Body of pancreas (tissue), 4 donors: ENCODE data around the gene DEDD2. TPM values are rescaled to one million over a fixed set of nuclear protein-coding genes. Genes with fewer than 3 reads are reported as not detected.

ENCODE experiments used
- ATAC-seq: fragments of 150-250 bp; one replicate; pipeline ENCODE4 v1.9.1; 2016
- DNase-seq, 4 donors: peaks; one replicate each; pipeline ENCODE4 v3.0.0-alpha.2; 2019
- H3K27ac ChIP-seq, 4 donors: fragments of 200-600 bp; sonication (generic); 1 replicate in 3 of 4; 2 replicates in 1 of 4; pipeline versions ENCODE4 v1.5.1 to v1.6.1; 2016 to 2019; ENCODE audit warnings: mild to moderate bottlenecking in 1 of 4, mixed read lengths in 1 of 4, moderate library complexity in 1 of 4
- H3K27me3 ChIP-seq, 2 donors: fragments of 200-600 bp; sonication (generic); one replicate each; pipeline ENCODE4 v1.6.0; 2016; ENCODE audit warnings: mild to moderate bottlenecking in 1 of 2
- H3K36me3 ChIP-seq, 2 donors: fragments of 200-600 bp; sonication (generic); replicated peaks in 1 of 2; 2 replicates each; pipeline ENCODE4 v1.5.1; 2016; ENCODE audit warnings: low read depth in 2 of 2; ENCODE audit not compliant: insufficient read depth in 1 of 2
- H3K4me1 ChIP-seq: fragments of 200-600 bp; sonication (generic); one replicate; pipeline ENCODE4 v1.6.0; 2016
- H3K4me3 ChIP-seq, 2 donors: fragments of 200-600 bp; sonication (generic); 1 replicate in 1 of 2; 2 replicates in 1 of 2; pipeline ENCODE4 v1.5.1; 2016 to 2019
- H3K9me3 ChIP-seq, 3 donors: fragments of 200-600 bp; sonication (generic); 1 replicate in 2 of 3; 2 replicates in 1 of 3; pipeline ENCODE4 v1.5.1; 2016
- CTCF ChIP-seq, 7 experiments: fragments of 450-650 bp in 4 of 7; fragments of 200-600 bp in 3 of 7; sonication (generic) in 3 of 7; IDR thresholded peaks; one replicate each; pipeline ENCODE4 v1.5.1; 2016 to 2019; ENCODE audit warnings: antibody characterized with exemption in 7 of 7
- POLR2A ChIP-seq, 3 donors: fragments of 450-650 bp; IDR thresholded peaks; one replicate each; pipeline ENCODE4 v1.6.1; 2016; ENCODE audit warnings: antibody characterized with exemption in 3 of 3, mild to moderate bottlenecking in 2 of 3
- WGBS, 2 donors: methylation state at CpG; one replicate each; pipeline ENCODE4 v1.1.5; 2017; 5-methylcytosine and 5-hydroxymethylcytosine counted together
- intact Hi-C: fragments of 100-400 bp; cut with DNase I; formaldehyde crosslinking; loops from one replicate; pipeline ENCODE4 v1.15.1; 2023
- total RNA-seq, 2 donors: library from RNA; depleted of rRNA; stranded (reverse); fragments of >200 nt; gene quantifications; one replicate each; pipeline ENCODE4 v1.1.0, GENCODE V29; 2016

DEDD2 gene
- total RNA-seq, 2 donors from 2014 or later = 34.8 to 44.2 TPM

- Histone ChIP-seq H3K4me3 (peak overlapping the region; percentile 2 to 26), H3K4me1 (peaks cover 50% of the 10 kb centered on the region), H3K36me3 (peaks cover 0 to 9% of the 10 kb centered on the region in 2 donors), H3K27me3 (no peaks in the 10 kb centered on the region), H3K9me3 (no peaks in the 10 kb centered on the region), H3K27ac (peak overlapping the region; percentile 72 to 94 (median 83))
- DNase-seq (peak; percentile 90 to 93 (median 91)), ATAC-seq (peak; percentile 39)
- 2 to 3% methylated on average over 20 to 45 of the region's 45 CpGs for WGBS, 2 donors
- peak; percentile 9 to 82 (median 72) for TF ChIP-seq POLR2A (IDR thresholded peaks at IDR 0.05)
- TF ChIP-seq CTCF (IDR thresholded peaks at IDR 0.05) = peak; percentile 36 to 80 (median 64)
- intact Hi-C loops = loop anchor here (5.0 kb wide), 1 partner anchor 48 kb away; no protein-coding TSS in a partner anchor
Measured at GRCh38 chr19:42244347-42245220, 27.1 kb upstream of the DEDD2 start.

- ATAC-seq = peak; percentile 79
- Histone ChIP-seq H3K36me3 (no peaks in the 10 kb centered on the region), H3K4me3 (peak within 1 kb of the TSS; percentile 63 to 76), H3K4me1 (peaks cover 55% of the 10 kb centered on the region), H3K27ac (peak within 1 kb of the TSS; percentile 76 to 94 (median 84)), H3K9me3 (no peaks in the 10 kb centered on the region), H3K27me3 (no peaks in the 10 kb centered on the region)
- WGBS, 2 donors = 0 to 1% methylated on average over 33 to 71 of the region's 76 CpGs
- DNase-seq = peak; percentile 98 to 99 (median 98)
- TF ChIP-seq CTCF (IDR thresholded peaks at IDR 0.05) = peak in 2 of 7 experiments; percentile 19 to 22
- peak; percentile 92 to 99 (median 98) for TF ChIP-seq POLR2A (IDR thresholded peaks at IDR 0.05)
- intact Hi-C loops = no loop called here
Measured at GRCh38 chr19:42242512-42243409, 25.3 kb upstream of the DEDD2 start, which contains the start of gene GSK3A. GSK3A (minus strand) TSS chr19:42242602; CDS start chr19:42242465, 137 bp downstream.

GRCh38 chr19:42242069-42242511, 24.6 kb upstream of the DEDD2 start:
- intact Hi-C loops = no loop called here

More at GRCh38 chr19:42242069-42242511, 24.6 kb upstream of the DEDD2 start:
- H3K9me3 ChIP-seq = no peaks in the 10 kb centered on the region
- peak overlapping the region; percentile 76 to 94 (median 84) for H3K27ac ChIP-seq
- no peaks in the 10 kb centered on the region for H3K27me3 ChIP-seq
- TF ChIP-seq POLR2A (IDR thresholded peaks at IDR 0.05) = no peak
- TF ChIP-seq CTCF (IDR thresholded peaks at IDR 0.05) = no peak
- WGBS, 2 donors = 0 to 1% methylated on average over 15 to 16 of the region's 49 CpGs
- H3K36me3 ChIP-seq = no peaks in the 10 kb centered on the region
- H3K4me1 ChIP-seq = peaks cover 55% of the 10 kb centered on the region
- no peak for ATAC-seq
- H3K4me3 ChIP-seq = peak overlapping the region; percentile 63 to 76
- peak in 1 of 4 donors; percentile 27 for DNase-seq
